ENCODE results near the gene DNAH6.

DNA sequence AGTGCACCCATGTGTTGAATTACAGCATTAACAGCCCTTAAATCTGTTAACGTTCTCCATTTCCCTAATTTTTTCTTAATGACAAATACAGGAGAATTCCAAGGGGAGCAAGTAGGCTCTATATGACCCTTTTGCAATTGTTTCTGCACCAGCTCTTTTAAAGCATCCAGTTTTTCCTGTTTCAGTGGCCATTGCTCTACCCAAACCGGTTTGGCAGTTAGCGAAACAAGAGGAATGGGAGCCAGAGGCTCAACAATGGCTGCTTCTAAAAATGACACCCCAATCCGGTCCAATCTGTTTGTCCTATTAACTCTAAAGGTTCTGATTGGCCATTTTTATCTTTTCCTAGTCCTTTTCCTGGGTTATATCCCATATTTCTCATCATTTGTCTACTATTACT, 42.1 kb upstream of the DNAH6 start:
- TF ChIP-seq TP53 (CRISPR knock-in tag; IDR thresholded peaks at IDR 0.05) (no peak), ZNF302 (CRISPR knock-in tag; IDR thresholded peaks at IDR 0.05) (no peak), BHLHE40 (IDR thresholded peaks at IDR 0.05; ENCODE audit: low read depth, low read length) (no peak), POLR2A (IDR thresholded peaks at IDR 0.05; ENCODE audit: low read length) (no peak), SREBF2 (IDR thresholded peaks at IDR 0.05) (no peak), CHD4 (IDR thresholded peaks at IDR 0.05; ENCODE audit: borderline replicate concordance) (no peak), SMC3 (IDR thresholded peaks at IDR 0.05) (no peak), MAZ (IDR thresholded peaks at IDR 0.05; ENCODE audit: borderline replicate concordance, low read depth, low read length) (no peak), JUNB (IDR thresholded peaks at IDR 0.05) (no peak), CBX8 (IDR thresholded peaks at IDR 0.05) (no peak)
- TF ChIP-seq, protein P1, sequence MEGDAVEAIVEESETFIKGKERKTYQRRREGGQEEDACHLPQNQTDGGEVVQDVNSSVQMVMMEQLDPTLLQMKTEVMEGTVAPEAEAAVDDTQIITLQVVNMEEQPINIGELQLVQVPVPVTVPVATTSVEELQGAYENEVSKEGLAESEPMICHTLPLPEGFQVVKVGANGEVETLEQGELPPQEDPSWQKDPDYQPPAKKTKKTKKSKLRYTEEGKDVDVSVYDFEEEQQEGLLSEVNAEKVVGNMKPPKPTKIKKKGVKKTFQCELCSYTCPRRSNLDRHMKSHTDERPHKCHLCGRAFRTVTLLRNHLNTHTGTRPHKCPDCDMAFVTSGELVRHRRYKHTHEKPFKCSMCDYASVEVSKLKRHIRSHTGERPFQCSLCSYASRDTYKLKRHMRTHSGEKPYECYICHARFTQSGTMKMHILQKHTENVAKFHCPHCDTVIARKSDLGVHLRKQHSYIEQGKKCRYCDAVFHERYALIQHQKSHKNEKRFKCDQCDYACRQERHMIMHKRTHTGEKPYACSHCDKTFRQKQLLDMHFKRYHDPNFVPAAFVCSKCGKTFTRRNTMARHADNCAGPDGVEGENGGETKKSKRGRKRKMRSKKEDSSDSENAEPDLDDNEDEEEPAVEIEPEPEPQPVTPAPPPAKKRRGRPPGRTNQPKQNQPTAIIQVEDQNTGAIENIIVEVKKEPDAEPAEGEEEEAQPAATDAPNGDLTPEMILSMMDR (IDR thresholded peaks at IDR 0.05), result no peak
- TF ChIP-seq, protein P2, sequence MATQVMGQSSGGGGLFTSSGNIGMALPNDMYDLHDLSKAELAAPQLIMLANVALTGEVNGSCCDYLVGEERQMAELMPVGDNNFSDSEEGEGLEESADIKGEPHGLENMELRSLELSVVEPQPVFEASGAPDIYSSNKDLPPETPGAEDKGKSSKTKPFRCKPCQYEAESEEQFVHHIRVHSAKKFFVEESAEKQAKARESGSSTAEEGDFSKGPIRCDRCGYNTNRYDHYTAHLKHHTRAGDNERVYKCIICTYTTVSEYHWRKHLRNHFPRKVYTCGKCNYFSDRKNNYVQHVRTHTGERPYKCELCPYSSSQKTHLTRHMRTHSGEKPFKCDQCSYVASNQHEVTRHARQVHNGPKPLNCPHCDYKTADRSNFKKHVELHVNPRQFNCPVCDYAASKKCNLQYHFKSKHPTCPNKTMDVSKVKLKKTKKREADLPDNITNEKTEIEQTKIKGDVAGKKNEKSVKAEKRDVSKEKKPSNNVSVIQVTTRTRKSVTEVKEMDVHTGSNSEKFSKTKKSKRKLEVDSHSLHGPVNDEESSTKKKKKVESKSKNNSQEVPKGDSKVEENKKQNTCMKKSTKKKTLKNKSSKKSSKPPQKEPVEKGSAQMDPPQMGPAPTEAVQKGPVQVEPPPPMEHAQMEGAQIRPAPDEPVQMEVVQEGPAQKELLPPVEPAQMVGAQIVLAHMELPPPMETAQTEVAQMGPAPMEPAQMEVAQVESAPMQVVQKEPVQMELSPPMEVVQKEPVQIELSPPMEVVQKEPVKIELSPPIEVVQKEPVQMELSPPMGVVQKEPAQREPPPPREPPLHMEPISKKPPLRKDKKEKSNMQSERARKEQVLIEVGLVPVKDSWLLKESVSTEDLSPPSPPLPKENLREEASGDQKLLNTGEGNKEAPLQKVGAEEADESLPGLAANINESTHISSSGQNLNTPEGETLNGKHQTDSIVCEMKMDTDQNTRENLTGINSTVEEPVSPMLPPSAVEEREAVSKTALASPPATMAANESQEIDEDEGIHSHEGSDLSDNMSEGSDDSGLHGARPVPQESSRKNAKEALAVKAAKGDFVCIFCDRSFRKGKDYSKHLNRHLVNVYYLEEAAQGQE (IDR thresholded peaks at IDR 0.05), result no peak
- TF ChIP-seq, protein P3, sequence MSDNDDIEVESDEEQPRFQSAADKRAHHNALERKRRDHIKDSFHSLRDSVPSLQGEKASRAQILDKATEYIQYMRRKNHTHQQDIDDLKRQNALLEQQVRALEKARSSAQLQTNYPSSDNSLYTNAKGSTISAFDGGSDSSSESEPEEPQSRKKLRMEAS (IDR thresholded peaks at IDR 0.05), result no peak
- TF ChIP-seq, protein P4, sequence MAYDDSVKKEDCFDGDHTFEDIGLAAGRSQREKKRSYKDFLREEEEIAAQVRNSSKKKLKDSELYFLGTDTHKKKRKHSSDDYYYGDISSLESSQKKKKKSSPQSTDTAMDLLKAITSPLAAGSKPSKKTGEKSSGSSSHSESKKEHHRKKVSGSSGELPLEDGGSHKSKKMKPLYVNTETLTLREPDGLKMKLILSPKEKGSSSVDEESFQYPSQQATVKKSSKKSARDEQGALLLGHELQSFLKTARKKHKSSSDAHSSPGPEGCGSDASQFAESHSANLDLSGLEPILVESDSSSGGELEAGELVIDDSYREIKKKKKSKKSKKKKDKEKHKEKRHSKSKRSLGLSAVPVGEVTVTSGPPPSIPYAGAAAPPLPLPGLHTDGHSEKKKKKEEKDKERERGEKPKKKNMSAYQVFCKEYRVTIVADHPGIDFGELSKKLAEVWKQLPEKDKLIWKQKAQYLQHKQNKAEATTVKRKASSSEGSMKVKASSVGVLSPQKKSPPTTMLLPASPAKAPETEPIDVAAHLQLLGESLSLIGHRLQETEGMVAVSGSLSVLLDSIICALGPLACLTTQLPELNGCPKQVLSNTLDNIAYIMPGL (CRISPR knock-in tag; IDR thresholded peaks at IDR 0.05; ENCODE audit: borderline replicate concordance), result no peak

Measured in A549 (cell line).